Peyer's patch (tissue), 4 donors: ENCODE data around the gene SLC38A7. TPM values are rescaled to one million over a fixed set of nuclear protein-coding genes. Genes with fewer than 3 reads are reported as not detected.
"Not testable (repeated sequence)": the region's sequence is repeated elsewhere in the genome, so short reads cannot be mapped to it uniquely, and the experiment has no call there.

Source experiments
- DNase-seq, 3 donors: peaks; one replicate each; pipeline ENCODE4 v3.0.0-alpha.2; 2017 to 2019
- H3K27ac ChIP-seq, 4 donors: fragments of 200-600 bp; sonication (generic); one replicate each; pipeline ENCODE4 v1.5.1; 2016 to 2019
- H3K27me3 ChIP-seq, 2 donors: fragments of 200-600 bp; sonication (generic); one replicate each; pipeline ENCODE4 v1.5.1; 2019
- H3K36me3 ChIP-seq, 3 donors: fragments of 200-600 bp; sonication (generic); one replicate each; pipeline ENCODE4 v1.5.1; 2016 to 2019
- H3K4me1 ChIP-seq, 4 donors: fragments of 200-600 bp; sonication (generic); one replicate each; pipeline ENCODE4 v1.5.1; 2016 to 2019
- H3K4me3 ChIP-seq, 4 donors: fragments of 200-600 bp; sonication (generic); 1 replicate in 3 of 4; 2 replicates in 1 of 4; pipeline ENCODE4 v1.5.1; 2016 to 2019; ENCODE audit warnings: mild to moderate bottlenecking in 1 of 4
- H3K9me3 ChIP-seq, 4 donors: fragments of 200-600 bp; sonication (generic); one replicate each; pipeline ENCODE4 v1.5.1; 2016 to 2019; ENCODE audit warnings: mild to moderate bottlenecking in 1 of 4
- POLR2A ChIP-seq, 2 donors: fragments of 450-650 bp; IDR thresholded peaks; one replicate each; pipeline ENCODE4 v1.5.1; 2017; ENCODE audit warnings: antibody characterized with exemption in 2 of 2, mild to moderate bottlenecking in 2 of 2, moderate library complexity in 2 of 2
- total RNA-seq, 4 donors: library from RNA; depleted of rRNA; stranded (reverse); fragments of >200 nt; gene quantifications; one replicate each; pipeline ENCODE4 v1.1.0, GENCODE V29; 2016
- TF ChIP-seq, protein P1 (sequence below), 6 experiments: fragments of 450-650 bp in 4 of 6; fragments of 200-600 bp in 2 of 6; sonication (generic) in 1 of 6; IDR thresholded peaks; one replicate each; pipeline ENCODE4 v1.5.1; 2017 to 2019; ENCODE audit warnings: antibody characterized with exemption in 6 of 6, mild to moderate bottlenecking in 3 of 6, moderate library complexity in 1 of 6

The SLC38A7 gene
- total RNA-seq, 4 donors from 2014 or later, result 12.8 to 35.5 (median 18.1) TPM

GRCh38 chr16:58716468-58716867 is 31.9 kb upstream of the SLC38A7 start:
- H3K4me3 ChIP-seq, result no peak overlapping the region
- no peaks in the 10 kb centered on the region for H3K9me3 ChIP-seq
- no peaks in the 10 kb centered on the region for H3K27me3 ChIP-seq
- TF ChIP-seq POLR2A (IDR thresholded peaks at IDR 0.05), result no peak
- TF ChIP-seq, protein P1, sequence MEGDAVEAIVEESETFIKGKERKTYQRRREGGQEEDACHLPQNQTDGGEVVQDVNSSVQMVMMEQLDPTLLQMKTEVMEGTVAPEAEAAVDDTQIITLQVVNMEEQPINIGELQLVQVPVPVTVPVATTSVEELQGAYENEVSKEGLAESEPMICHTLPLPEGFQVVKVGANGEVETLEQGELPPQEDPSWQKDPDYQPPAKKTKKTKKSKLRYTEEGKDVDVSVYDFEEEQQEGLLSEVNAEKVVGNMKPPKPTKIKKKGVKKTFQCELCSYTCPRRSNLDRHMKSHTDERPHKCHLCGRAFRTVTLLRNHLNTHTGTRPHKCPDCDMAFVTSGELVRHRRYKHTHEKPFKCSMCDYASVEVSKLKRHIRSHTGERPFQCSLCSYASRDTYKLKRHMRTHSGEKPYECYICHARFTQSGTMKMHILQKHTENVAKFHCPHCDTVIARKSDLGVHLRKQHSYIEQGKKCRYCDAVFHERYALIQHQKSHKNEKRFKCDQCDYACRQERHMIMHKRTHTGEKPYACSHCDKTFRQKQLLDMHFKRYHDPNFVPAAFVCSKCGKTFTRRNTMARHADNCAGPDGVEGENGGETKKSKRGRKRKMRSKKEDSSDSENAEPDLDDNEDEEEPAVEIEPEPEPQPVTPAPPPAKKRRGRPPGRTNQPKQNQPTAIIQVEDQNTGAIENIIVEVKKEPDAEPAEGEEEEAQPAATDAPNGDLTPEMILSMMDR (IDR thresholded peaks at IDR 0.05), result no peak
- no peak overlapping the region for H3K27ac ChIP-seq
- no peak for DNase-seq
- no peaks in the 10 kb centered on the region for H3K4me1 ChIP-seq
- H3K36me3 ChIP-seq, result peaks cover 0 to 91% (median 0%) of the 10 kb centered on the region in 3 donors

GRCh38 chr16:58713742-58714141 is 29.2 kb upstream of the SLC38A7 start:
- DNase-seq, result no peak
- TF ChIP-seq POLR2A (IDR thresholded peaks at IDR 0.05), result no peak
- TF ChIP-seq, protein P1 (IDR thresholded peaks at IDR 0.05), result no peak
- Histone ChIP-seq H3K9me3 (no peaks in the 10 kb centered on the region), H3K4me1 (no peaks in the 10 kb centered on the region), H3K27ac (no peak overlapping the region), H3K4me3 (no peak overlapping the region), H3K27me3 (no peaks in the 10 kb centered on the region), H3K36me3 (peaks cover 0 to 86% (median 0%) of the 10 kb centered on the region in 3 donors)

GRCh38 chr16:58709333-58709732 is 24.8 kb upstream of the SLC38A7 start:
- TF ChIP-seq, protein P1 (IDR thresholded peaks at IDR 0.05), result no peak
- TF ChIP-seq POLR2A (IDR thresholded peaks at IDR 0.05), result no peak
- no peaks in the 10 kb centered on the region for H3K9me3 ChIP-seq
- DNase-seq, result no peak
- H3K36me3 ChIP-seq, result peaks cover 0 to 66% (median 0%) of the 10 kb centered on the region in 3 donors
- H3K27me3 ChIP-seq, result no peaks in the 10 kb centered on the region
- H3K4me1 ChIP-seq, result no peaks in the 10 kb centered on the region
- H3K4me3 ChIP-seq, result no peak overlapping the region
- no peak overlapping the region for H3K27ac ChIP-seq

- Histone ChIP-seq H3K9me3 (no peaks in the 10 kb centered on the region), H3K4me1 (no peaks in the 10 kb centered on the region), H3K4me3 (no peak overlapping the region), H3K27ac (no peak overlapping the region), H3K27me3 (no peaks in the 10 kb centered on the region), H3K36me3 (no peaks in the 10 kb centered on the region)
- TF ChIP-seq POLR2A (IDR thresholded peaks at IDR 0.05), result no peak
- TF ChIP-seq, protein P1 (IDR thresholded peaks at IDR 0.05), result no peak
- no peak for DNase-seq
Measured at GRCh38 chr16:58699151-58699550, 14.6 kb upstream of the SLC38A7 start.

GRCh38 chr16:58695368-58695767 is 10.8 kb upstream of the SLC38A7 start:
- no peaks in the 10 kb centered on the region for H3K36me3 ChIP-seq
- no peaks in the 10 kb centered on the region for H3K9me3 ChIP-seq
- TF ChIP-seq, protein P1 (IDR thresholded peaks at IDR 0.05), result no peak
- no peak for TF ChIP-seq POLR2A (IDR thresholded peaks at IDR 0.05)
- no peaks in the 10 kb centered on the region for H3K4me1 ChIP-seq
- no peak overlapping the region for H3K27ac ChIP-seq
- DNase-seq, result no peak
- no peak overlapping the region for H3K4me3 ChIP-seq
- H3K27me3 ChIP-seq, result no peaks in the 10 kb centered on the region

DNA sequence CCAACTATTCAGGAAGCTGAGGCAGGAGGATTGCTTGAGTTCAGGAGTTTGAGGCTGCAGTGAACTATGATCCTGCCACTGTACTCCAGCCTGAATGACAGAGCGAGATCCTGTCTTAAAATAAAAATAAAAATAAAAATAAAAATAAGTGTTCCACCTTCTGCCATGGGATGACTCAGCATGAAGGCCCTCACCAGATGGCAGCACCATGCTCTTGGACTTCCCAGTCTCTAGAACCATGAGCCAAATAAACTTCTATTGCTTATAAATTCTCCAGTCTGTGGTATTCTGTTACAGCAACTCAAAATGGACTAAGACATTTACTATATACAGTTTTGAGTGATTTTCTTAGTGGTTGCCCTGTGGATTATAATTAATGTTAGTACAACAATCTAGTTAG is 7.9 kb upstream of the SLC38A7 start:
- H3K4me1 ChIP-seq, result no peaks in the 10 kb centered on the region
- H3K4me3 ChIP-seq, result no peak overlapping the region
- no peaks in the 10 kb centered on the region for H3K27me3 ChIP-seq
- H3K36me3 ChIP-seq, result no peaks in the 10 kb centered on the region
- no peaks in the 10 kb centered on the region for H3K9me3 ChIP-seq
- no peak overlapping the region for H3K27ac ChIP-seq
- DNase-seq, result no peak
- TF ChIP-seq, protein P1 (IDR thresholded peaks at IDR 0.05), result no peak
- no peak for TF ChIP-seq POLR2A (IDR thresholded peaks at IDR 0.05)

GRCh38 chr16:58686985-58687706 is 2.6 kb upstream of the SLC38A7 start:
- H3K27ac ChIP-seq, H3K9me3 ChIP-seq, H3K27me3 ChIP-seq, H3K4me3 ChIP-seq, H3K36me3 ChIP-seq, H3K4me1 ChIP-seq, DNase-seq: not testable (repeated sequence)
